NCI-H1694 (cell line): ENCODE data around the gene DST.

Experiments used
- DNase-seq: peaks from one replicate; lab custom pipeline; 2025; lab: John Stamatoyannopoulos, UW

DST gene

DNA sequence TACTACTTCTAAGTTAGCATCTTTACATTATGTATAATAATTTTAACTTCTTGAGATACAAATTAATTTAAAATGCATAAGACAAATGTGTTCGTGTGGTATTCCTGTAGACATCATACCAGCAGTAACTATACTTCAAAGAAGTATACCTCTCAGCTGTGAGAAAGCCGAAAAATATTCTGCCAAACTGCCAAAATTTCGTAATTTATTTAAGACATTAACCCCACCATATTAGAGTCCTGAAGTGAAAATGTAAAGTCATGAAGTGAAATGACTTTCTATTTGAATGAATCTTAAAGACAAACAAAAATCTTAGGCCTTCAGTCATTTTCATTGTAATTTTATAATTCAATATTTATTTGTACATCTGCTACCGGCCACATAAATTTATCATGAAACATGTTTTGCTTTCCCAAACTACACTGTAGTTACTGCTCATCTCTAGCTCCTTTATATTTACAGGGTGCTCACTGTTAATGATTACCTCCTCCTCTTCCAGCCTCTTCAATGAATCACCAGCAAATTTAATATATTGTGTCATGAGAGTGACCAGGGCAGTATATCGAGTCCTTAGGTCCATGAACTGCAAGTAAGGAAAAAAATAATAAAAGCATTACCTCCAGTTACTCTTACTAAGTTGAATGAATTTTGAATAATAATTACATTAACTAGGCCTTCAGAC, 18.5 kb downstream of the DST start:
- no peak for DNase-seq

DNA sequence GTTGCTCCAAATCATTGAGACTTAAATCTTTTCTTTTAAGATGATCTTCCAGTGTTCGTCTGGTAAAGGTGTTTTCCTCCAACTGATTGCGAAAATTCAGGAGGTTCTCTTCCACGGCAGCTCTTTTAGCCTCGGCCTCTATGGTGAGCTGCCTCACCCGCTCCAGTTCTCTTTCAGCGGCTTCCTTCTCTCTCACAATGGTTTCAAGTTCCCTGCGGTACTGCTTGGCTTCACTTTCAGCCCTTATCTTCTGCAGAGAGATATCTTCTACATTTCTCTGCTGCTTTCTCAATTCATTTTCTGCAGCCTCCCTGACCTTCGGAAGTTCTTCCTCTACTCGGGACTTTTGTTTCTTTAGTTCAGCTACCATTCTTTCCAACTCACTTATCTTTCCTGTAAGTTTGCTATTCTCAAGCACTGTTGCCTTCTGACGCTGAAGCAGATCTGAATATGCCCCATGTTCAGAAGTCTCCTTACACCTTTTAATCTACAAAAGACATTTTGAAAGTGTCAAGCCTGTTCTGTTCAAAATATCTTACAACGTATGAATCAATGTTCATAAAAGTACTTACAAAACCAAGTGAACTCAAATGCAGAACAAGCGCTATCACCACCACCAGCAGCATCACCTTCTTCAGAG, 22.3 kb downstream of the DST start:
- no peak for DNase-seq

DNA sequence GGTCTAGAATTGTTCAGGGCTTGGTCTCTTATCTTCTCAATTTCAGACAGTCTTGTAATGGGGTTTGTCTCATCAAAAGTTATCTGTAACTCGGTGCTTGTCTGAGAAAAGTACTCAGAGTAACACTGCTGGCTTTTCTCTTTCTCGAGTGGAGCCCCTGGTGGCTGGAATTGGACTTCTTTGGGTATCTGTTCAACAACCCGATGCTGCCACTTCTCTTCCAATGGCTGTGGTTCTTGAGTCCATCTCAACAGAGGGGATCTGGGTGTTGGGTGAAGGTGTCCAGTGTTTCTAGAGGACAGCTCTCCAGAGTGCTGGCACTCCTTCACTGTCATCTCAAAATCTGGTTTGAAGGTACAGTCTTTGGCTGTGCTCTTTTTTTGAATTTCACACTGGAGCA, 24.6 kb downstream of the DST start:
- DNase-seq: no peak

DNA sequence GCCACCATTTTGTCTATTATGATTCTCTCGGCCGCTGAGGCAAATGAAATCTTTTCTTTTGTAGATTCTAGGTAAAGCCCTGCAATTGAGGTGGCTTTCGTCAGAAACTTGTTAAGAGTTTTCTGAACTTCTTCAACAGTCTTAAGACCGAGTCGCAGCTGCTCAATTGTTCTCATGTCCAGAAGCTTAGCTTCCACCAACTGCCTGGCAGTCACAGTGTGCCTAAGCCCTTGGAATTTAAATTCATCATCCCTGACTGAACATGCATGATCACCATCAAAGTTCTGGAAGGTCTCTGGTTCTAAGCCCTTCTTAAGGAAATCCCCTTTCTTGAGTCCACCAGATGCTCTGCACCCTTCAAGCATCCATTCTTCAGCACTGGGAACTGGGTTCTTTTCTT, 25.7 kb downstream of the DST start:
- DNase-seq: no peak

DNA sequence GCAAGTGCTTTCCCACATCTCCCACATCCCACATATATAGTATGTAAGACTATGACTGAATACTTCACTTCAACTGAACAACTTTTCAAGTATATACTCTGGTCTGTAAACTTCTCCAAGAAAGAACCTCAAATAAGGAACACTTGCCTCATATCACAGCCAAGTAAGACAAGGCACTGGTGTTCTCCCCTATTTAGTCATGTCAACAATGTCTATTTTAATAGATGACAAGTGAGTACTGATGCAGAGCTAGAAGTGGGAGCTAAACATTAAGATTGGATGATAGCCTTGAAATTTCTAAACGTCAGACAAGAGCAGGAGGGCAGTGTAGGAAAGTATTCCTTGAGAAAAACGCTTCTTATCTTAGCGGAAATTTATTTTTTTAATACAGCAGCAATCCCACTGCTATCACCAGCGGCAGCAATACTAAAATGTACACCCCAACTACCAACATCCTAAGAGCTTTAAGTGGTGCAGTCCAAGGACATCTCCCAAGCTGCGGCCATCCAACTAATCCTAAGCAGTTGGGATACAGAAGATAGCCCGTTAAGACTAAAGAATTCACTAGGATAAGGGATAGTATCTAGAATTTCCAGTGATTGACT, 29.3 kb downstream of the DST start:
- no peak for DNase-seq

DNA sequence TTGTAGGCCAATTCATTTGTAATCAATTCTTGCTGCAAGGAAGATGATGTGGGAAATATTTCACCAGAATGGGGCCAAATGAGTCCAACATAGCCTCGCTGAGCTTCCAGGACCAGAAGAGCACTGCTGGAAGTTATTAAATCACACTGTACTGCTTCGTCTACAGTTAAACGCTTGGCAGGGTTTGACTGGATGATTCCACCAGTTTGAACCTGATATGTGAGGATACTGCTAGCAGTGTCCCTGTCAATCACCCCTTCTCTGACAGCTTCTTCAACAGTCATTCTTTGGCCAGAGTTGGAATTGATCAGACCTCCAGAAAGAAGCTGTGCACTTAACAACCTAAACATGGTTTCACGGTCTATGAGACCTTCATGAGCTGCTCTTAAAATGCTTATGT, 34.4 kb downstream of the DST start:
- DNase-seq: no peak

DNA sequence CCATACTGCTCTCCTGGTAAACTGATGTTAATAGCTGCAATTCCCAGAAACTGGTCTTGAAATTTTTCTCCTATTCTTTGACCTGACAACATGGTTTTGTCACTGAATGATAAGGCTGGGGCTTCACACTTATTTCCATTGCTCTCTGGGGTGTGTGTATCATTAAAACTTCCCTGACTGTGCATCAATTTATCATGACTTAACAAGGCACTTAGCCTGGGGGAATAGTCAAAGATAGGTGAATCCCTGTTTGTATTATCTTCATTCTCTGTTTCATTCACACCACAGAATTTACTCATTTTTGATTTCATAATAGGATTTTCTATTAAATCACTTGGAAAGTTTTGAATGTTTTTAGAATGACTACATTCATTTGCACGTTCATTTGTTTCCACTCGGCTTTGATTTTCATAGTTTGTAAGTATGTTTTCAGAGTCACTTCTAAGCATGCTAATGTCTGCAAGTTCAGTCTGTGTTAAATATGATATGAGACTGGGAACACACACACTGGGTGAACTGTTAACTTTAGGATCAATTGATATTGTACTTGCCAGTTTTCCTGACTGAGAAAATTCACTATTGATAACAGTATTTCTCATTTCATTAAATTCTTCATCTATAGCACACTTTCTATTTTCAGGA, 35.5 kb downstream of the DST start:
- no peak for DNase-seq

DNA sequence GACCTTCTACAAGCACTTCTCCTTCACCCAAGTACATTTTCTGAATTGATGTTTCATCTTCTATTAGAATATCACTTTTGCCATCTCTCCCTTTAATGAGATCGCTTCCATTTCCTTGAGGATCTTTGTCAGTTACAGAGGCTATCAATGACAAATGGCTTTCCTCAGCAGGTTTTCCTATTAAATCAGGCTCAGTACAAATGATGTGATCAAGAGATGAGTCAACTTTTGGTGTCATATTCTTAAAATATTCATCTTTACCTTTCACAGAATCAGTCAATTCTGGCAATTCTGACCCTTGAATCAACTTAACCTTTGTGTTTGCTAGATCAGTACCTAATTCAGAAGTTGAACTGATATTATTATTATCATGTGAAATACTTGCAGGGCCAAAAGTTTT, 37.3 kb downstream of the DST start:
- no peak for DNase-seq

DNA sequence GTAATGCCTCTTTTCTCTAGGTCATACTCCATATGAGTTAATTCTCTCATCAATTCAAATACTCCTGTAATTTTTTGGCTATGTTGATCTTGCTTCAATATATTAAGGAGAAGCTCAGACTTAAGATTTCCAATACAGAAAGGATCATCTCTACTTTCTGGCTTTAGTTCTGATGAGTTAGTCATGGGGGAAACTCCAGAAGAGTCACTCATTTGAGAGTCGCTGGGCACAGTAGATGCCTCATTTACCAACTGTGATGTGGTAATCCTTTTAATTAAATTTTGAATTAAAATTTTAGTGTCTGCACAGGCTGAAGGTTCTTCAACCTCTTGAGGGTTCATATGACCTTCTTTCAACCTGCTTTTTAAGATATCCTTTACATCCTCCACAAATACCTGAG, 38.5 kb downstream of the DST start:
- no peak for DNase-seq

DNA sequence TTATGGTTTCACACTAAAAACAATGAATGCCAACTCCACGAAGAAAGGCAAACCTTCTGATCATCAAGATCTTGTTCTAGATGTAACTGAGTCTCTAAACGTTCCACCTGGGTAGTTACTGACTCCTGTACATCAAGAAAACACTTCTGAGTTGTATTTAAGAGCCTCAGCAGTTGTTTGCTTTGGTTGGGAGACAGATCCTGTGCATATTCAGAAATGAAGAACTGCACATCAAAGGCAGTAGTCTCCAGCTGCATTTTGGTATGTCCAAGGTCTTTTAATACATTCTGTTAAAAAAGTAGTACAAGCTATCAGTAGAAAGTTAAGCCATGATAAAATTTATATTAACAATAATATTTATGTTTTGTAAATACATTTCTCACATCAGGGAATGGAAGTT, 41.3 kb downstream of the DST start:
- DNase-seq: no peak

DNA sequence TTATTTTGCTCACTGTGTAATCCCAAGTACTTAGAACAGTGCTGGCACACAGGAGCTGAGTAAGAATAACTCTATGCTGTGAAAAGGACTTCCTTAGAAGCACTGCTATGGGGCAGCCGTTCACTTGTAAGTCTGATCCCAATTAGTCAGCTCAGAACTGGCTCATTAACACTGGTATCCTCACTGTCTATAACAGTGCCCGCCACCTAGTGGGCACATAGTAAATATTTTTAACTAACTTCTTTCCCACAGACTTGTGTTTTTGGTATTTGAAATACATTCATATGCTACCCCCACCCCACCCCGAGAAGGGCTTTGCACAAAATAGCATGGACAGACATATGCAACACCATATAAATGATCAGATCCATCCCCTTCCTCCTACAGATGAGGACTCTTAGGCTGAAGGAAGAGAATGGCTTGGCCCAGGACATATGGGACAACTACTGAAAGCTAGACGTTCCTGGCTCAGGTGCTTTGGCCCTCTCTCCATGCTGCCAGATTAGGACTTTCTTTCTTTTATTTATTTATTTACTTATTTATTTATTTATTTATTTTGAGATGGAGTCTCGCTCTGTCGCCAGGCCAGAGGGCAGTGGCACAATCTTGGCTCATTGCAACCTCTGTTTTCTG, 47.1 kb downstream of the DST start:
- peak; percentile 8 for DNase-seq

DNA sequence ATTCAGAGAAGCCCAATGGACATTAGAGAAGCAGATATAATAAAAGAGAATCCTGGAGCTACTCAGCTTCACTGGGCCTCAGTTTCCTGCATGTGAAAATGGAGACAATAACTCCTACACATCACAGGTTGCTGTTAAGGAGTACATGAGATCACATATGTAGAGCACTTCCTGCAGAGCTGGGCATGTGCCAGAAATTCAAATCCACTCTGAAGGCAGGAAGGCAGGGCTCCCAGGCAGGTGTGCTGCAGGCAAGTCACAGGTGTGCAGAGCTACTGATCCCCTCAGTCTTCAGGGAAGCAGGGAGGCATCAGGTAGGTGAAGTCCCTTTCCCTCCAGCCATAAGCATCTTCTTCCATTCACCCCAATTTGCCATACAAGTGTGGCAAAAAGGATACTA, 48.0 kb downstream of the DST start:
- DNase-seq: no peak

DNA sequence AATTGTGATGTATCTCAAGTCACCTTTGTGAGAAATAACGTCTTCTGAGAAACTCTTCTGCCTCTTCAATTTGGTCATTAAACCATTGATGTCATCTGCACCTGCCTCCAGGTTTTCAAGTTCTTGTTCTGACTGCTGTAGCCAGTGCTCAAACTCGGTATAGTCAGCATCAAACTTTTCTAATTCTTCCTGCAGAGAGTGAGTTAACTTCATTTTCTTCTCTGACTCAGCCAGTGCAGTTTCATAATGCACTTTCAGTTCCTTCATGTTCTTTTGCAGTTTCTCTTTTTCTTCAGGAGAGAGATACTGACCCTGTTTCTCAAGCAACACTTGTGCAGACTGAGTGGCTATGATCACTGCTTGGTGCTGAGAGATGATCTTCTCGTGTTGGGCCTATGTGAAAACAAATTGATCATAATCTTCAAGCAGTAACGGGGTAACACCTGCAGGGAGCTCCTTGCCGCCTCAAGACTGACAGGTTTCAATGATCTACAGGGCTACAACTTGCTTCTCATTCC, 48.8 kb downstream of the DST start:
- no peak for DNase-seq

DNA sequence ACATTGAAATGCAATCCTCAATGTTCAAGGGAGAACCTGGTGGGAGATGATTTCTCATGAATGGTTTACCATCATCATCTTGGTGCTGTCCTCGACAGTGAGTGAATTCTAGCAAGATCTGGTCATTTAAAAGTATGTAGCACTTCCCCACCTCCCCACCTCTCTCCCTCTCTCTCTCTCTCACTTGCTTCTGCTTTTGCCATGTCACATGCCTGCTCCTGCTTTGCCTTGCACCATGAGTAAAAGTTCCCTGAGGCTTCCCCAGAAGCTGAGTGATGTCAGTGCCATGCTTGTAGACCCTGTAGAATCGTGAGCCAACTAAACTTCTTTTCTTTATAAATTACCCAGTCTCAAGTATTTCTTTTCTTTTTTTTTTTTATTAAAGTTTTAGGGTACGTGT, 60.5 kb downstream of the DST start:
- DNase-seq: no peak

DNA sequence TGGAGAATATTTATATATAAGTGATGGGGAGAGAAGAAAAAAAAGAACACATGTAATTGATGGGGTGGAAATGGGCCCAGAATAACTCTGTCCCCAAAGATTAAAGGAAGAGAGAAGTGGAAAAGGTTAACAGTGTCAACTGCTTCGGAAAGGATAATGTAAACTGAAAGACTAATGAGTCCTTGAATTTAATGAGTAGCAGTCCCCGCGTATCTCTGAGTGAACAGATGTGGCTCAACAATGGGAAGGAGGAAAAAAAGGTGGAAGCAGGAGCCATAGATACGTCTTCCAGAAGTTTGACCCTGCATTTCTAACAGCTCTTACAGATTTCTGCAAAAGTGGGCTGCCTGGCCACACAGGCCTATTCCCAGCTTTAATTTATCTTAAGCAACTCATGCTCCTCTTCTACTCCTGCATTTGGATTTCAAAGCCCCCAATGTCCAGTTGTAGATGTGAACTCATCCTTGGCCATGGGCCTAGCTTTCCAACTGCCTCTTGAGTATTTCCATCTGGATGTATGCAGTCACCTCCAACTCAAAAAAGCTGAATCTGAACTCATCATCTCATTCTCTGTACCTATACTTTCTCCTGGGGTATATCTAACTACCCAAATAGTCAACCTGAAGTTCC, 61.3 kb downstream of the DST start:
- DNase-seq: no peak

DNA sequence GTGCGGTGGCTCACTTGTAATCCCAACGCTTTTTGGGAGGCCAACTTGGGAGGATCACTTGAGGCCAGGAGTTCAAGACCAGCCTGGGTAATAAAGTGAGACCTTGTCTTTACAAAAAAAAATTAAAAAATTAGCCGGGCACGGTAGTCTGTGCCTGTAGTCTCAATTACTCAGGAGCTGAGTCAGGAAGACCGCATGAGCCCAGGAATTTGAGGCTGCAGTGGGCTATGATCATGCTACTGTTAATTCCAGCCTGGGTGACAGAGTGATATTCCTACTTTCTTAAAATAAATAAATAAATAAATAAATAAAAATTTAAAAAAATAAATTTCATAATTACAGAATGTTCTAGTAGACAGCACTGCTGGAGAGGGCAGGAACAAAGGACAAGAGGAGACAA, 62.4 kb downstream of the DST start:
- no peak for DNase-seq

DNA sequence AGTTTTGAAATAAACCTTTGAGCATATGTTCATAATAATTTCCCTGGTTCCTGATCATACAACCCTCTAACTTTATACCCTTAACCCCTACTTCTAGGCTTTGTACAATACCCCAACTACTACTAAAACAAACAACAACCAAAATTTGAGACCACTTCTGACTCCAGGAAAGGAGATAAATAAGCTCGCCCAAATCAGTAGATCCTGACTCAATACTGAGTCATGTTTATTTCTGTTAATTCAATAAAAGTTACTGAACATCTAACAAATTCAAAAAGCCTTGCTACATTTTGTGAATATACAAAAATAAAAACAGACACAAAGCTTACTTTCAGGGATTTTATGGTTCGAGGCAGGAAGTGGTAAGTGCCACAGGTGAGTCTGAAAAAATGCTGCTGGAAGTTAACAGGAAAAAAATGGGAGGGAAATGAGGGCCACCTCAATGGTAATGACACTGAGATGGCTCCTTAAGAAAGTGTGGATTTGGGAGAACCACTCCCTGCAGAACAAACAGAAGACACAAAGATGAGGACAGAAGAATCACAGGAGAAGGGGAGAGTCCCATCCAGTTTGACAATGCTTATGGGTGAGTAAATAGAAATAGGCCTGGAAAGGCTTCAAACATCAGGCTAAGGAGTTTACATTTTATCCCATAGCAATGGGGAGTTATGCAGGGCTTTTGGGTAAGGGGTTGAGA, 63.4 kb downstream of the DST start:
- no peak for DNase-seq

DNA sequence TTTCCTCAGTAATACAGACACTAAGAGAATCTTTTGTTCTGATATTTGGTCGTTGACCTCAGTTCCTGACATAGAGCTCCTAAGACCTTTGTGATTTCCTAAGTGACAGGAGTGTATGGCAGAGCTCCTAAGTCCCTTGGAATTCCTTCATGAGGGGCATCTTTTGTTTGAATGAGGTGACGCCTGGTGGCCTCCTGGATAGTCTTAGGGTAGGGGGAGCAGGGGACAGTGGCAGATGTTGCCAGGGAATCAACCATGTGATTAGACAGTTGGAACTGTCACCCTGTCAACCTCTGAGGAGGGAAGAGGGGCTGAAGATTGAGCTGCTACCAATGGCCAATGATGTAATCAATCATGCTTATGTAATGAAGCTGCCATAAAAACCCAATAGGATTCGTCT, 67.0 kb downstream of the DST start:
- no peak for DNase-seq

DNA sequence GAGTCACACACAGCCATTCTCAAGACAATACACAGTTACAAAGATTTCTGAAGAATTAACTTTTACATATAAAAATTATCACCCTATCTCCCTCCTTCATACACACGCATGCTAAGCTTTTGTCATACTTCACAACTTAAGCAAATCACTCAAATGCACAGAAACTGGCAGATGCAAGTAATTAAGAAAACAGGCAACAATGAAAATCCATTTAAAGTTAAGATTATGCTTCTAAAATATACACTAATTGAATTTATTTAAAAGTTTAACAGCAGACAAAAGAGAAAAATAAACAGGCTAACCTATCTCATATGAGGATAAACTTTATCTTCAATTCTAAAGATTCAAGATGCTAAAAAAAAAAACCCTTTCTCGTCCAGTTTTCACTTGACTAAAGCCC, 68.4 kb downstream of the DST start:
- DNase-seq: no peak

DNA sequence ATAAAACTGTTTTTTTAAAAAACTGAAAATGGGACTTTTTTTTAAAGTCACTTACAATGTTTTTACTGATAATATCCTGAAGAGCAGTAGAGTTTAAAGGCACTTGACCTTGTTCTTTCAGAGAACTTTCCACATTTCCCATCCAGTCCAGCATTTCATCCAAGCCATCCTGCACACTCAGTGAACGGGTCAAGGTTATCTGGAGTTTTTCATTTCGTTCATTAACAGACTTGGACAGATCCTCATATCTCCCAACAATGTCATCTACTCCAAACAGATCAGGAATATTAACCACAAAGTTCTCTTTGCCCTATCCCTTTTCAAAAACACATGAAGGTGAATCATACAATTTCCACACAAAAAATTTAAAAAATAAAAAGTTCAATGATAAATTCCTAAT, 69.1 kb downstream of the DST start:
- DNase-seq: no peak

DNA sequence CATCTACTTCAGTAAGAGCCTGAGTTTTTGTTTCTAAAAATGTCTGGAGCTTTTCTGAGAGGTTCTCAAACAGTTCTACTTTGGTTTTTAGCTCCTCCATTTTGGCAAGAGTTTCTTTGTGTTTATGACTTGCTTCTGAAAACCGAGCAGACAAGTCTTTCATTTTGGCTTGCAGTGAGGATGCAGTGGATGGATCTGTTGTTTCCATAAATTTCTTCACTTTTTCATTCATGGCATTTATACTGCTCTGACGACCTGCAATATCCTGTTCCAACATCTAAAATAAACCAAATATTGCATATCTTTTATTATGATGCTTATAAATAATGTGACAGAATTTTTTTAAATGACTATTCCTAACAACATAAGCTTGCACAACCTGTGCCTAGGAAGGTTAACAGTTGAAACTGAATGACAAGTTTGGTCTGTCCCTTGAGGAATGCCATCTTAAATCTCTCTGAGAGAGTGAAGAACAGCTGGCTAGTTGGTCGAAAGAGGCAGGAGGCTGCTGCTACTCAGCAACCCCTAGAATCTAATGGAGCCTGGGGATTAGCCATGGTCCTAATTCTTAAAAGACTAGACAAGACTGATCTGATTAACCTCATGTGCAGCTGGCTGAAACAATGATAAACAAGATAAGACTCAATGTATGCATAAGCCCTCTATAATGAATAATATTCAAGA, 69.8 kb downstream of the DST start:
- DNase-seq: no peak
